HG03558 (cell line): ENCODE measurements around the gene ZP2.
"Not testable (repeated sequence)": the region's sequence is repeated elsewhere in the genome, so short reads cannot be mapped to it uniquely, and the experiment has no call there.

ENCODE experiments used
- ATAC-seq: cut with Tn5 transposase; IDR thresholded peaks from one replicate; pipeline ENCODE4 v1.9.1; 2021; ENCODE audit warnings: moderate number of reproducible peaks; ENCODE audit not compliant: unreplicated experiment; ENCODE audit errors: extremely low read depth

ZP2 gene

DNA sequence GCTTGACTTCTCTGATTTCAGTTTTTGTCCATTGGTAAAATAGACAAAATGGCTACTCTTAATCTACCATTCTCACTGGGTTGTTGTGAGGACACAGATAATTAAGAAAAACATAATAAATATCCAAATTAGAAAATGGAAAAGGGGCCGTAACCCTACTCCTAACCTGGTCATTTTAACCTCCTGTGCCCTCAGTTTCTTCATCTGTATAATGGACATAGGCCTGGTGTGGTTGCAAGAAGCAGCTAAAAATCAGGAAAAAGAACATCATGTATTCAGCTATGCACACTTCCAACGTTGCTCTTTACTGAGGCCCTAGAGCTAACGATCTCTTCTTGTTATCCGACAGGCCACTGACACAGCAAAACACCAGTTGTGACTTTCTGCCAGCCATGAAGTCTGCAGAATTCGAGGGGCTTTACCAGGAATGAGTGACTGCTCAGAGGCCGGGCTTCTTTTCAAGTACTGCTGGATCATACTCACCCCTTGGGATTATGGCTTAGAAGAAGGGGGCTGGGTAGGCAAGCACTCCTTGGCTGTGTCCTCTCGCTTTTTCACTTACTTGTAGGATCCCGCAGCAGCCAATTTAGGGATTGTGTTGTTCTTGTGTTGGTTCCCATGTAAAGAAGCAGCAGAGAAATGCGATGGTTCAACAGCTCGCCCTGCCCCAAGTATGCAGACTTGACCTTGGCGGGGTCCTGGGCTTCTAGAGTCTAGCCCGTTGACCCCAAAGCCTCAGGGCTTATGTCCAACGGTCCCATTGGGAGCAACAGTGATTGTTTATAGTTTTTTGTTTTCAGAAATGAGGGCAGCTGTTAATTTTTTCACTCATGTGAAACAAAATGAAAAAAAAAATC, 32.0 kb downstream of the ZP2 start:
- ATAC-seq, result no peak

DNA sequence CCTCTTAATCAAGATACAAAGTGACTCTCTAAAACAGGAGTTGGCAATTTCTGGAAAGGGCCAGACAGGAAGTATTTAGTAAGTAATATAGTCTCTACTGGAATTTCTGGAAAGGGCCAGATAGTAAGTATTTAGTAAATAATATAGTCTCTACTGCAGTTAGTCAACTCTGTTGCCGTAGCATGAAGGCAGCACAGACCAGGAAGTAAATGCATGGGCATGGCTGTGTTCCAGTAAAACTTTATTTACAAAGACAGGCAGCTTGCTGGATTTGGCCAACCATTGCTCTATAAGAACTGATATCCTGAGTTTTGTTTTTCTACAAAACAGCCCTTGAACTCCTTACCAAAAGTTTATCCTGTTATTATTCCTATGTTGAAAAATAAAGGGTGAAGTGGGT, 36.0 kb downstream of the ZP2 start:
- ATAC-seq, result no peak

- ATAC-seq, result no peak
These were observed 38.7 kb downstream of the ZP2 start for GRCh38 chr16:21172650-21173049.

- ATAC-seq, result not testable (repeated sequence)
These were observed 41.3 kb downstream of the ZP2 start for GRCh38 chr16:21170116-21170515.

GRCh38 chr16:21169249-21169981, 42.0 kb downstream of the ZP2 start:
- ATAC-seq, result no peak

DNA sequence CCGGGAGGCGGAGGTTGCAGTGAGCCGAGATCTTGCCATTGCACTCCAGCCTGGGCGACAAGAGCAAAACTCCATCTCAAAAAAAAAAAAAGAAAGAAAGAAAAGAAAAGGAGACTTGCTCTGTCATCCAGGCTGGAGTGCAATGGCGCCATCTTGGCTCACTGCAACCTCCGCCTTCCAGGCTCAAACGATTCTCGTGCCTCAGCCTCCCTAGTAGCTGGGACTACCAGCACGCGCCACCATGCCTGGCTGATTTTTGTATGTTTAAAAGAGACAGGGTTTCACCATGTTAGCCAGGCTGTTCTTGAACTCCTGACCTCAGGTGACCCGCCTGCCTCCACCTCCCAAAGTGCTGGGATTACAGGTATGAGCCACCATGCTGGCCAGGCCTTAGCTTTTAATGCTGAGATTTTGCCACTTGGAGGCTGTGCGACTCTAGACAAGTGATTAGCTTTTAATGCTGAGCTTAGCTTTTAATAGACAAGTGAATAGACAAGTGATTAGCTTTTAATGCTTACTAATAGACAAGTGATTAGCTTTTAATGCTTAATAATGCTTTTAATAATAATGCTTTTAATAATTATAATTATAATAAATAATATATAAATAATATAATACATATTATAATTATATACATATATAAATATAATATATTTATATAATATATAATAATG, 43.3 kb downstream of the ZP2 start:
- ATAC-seq, result no peak

DNA sequence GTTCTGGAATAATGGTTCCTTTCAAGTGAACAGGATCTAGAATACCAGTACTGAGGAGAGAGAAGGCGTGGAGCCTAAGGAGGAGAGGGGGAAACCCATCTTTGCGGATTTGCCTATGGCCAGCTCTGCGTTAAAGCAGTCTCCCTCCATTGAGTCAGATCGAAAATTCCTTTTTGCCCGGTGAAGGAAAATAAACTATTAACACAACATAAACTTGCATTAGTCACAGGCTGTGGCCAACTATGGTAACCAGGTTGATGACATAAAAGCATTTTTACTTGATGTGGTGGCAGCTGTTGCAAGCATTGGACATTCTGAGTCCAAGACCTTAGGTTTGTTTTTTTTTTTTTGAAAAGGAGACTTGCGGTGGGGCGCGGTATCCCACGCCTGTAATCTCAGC, 44.0 kb downstream of the ZP2 start:
- no peak for ATAC-seq

GRCh38 chr16:21166561-21166961, 44.8 kb downstream of the ZP2 start:
- ATAC-seq, result no peak

DNA sequence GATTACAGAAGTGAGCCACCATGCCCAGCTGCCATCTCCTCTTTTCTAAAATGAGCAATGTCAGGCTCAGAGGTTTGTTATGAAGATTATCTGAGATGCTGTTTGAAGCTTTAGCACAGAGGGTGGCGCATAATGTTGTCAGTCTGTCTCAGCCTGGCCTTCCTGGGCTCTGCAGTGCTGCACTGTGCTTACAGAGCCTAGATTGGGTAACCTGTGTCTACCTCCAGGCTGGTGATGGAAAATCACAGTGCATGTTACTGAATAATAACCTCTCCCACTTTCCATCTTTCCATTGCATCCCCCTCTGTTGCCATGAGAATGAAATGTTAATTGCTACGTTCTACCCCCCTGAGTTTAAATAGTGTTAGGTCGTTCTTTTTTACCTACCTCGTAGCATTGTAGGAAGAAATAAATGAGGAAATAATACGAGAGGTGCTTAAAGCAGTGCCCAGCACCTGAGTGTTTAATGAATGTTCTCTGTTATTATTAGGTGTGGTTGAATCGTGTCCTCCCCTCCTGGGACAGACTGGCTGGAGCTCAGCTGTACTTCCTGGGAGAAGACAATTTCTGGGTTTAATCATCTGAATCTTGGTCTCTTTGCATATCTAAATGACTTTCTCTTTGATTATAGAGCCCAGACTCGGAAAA, 46.7 kb downstream of the ZP2 start:
- no peak for ATAC-seq

- ATAC-seq, result no peak
These were observed 47.8 kb downstream of the ZP2 start for GRCh38 chr16:21163576-21163975.

DNA sequence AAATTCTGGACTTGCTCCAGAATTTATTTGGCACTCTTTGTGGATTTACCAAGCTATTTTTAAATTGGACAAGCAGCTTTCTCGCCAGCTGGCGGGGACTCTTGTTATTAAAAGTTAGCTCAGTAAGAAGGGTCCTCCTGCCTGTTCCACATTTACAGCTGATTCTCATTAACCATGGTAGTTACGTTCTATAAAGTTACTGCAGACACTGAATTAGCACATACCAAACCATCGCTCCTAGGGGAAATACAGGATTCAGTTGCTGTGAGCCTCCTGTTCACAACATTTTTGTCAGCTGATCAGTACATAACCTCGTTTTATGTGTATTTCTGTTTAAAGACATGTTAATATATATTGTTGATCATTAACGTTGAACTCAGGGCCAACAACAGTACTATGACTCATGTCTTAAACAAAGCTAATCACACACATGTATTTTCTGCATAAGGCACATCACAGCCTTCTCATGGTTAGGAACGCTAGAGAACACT, 48.7 kb downstream of the ZP2 start:
- ATAC-seq, result no peak

DNA sequence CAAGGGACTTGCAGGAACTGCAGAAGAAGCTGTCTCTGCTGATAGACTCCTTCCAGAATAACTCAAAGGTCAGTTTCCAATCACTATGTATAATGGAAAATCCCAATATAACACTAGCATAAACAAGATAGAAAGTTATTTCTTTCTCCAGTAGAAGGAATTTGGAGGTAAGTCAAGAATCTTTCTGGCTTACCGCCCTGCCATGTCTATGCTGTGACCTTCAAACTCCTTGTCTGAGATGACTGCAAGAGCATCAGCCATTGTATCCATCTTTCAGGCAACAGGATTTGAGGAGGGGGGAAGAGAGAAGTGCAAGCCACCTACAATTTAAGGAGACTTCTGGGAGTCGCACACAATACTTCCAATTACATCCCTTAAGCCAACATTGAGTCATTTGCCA, 50.2 kb downstream of the ZP2 start:
- no peak for ATAC-seq

DNA sequence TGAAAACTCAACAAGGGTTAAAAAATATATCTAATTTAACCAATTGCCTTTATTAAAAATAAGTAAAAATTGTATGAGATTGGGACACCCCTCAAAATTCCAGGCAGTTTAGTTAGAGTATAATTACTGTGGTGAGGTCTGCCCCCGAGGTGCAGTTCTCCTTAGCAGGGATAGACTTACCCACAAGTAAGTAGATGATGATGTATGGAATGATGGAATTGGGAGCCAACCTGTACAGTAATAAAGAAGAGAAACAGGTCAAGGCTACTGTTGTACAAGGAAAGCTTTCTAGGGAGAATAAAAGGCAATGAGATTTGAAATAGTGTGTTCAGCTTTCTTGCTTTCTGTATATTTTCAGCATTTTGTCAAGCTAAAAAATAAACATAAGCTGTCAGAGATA, 51.1 kb downstream of the ZP2 start:
- no peak for ATAC-seq

DNA sequence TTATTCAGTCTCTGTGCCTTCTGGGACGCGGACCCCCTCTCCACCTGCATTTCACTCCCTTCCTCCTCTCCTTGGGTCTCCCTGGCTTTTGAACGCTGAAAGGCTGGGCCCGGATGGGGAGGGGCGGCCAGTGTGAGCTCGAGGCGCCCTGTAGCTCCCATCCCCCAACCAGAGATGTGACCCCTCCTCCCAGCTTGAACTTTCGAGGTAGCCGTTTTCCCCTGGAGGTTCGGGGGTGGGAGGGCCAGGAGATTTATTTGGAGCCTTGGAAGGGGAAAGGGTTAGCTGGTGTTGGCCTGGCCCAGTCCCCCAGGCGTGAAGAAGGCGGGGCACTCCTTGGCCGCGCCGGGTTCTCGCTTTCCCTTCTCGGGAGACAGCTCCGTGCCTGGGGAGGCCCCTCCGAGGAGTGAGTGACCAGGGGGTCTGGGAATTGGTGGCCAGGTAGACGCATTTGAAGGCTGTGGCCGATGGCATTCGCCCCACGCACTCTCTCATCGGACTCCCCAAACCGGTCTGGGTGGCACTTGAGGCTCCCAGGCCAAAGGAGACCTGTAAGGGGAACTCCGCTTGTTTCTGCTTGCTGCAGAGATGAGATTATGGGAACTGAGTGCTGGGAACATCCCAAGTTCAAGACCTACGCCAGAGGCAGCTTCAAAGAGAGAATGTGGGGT, 52.0 kb downstream of the ZP2 start:
- ATAC-seq, result no peak

DNA sequence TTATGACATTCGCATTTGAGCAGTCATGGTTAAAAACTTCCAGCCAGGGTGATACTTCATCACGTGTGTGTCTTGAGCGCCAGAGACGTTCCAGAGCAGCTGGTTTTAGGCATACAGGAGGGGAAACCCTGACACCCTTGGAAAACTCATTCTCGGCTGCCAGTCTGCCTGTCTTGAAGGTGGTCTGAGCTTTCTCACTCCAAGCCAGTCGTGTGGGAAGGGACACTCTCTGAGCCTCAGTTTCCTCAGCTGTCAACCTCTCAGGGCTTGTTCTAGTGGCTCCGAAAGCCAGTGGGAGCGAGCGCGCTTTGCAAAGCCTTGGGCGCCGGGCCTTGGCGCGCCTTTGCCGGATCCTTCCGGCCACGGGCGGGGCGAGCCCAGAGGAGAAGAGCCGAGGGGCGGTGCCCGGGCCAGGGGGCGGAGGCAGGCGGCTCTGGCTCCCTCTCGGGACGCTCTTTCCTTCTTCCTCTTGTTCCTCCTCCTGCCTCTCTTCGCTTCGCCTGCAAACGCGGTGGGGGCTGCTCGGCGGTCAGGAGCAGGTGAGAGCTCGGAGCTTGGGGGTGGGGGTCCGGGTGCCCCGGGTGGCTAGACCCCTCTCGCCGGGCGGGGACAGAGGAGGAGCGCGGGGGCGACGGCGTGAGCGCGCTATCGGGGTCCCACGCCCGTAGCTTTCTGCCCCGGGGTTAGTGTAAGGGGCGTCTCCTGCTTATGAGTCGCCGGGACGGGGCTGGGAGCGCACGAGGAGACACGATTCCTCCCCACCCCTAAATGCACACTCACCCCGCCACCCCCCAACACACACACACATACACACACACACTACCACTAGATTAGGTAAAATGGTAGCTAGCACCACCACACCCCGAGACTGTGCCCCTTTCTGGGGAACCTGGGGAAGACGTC, 52.9 kb downstream of the ZP2 start, which contains the start of gene LDAF1:
Gene LDAF1, plus strand, starts transcription at position 467 of the 903 bp plus-strand sequence. CDS start 2,509 bp downstream, outside the sequence.
- no peak for ATAC-seq

GRCh38 chr16:21157632-21158031, 53.7 kb downstream of the ZP2 start:
- ATAC-seq, result no peak

- no peak for ATAC-seq
These were observed 54.5 kb downstream of the ZP2 start for GRCh38 chr16:21156767-21157467.

DNA sequence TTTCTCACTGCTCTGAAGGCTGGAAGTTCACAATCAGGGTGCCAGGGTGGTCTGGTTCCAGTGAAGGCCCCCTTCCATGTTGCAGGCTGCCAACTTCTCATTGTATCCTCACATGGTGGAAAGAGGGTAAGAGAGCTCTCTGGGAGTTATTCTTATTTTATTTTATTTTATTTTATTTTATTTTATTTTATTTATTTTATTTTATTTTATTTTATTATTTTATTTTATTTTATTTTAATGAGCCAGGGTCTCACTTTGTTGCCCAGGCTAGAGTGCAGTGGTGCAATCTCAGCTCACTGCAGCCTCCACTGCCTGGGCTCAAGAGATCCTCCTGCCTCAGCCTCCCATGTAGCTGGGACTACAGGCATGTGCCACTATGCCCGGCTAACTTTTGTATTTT, 55.4 kb downstream of the ZP2 start:
- not testable (repeated sequence) for ATAC-seq
